Retina (tissue), 1 donor: ENCODE data around the gene SETD3.

Experiments used
- DNase-seq: peaks from one replicate; pipeline ENCODE4 v3.0.0-alpha.2; 2016

The SETD3 gene

GRCh38 chr14:99418242-99418641 lies 62.4 kb downstream of the SETD3 start:
- DNase-seq, result no peak

GRCh38 chr14:99416909-99417308 lies 63.8 kb downstream of the SETD3 start:
- no peak for DNase-seq

DNA sequence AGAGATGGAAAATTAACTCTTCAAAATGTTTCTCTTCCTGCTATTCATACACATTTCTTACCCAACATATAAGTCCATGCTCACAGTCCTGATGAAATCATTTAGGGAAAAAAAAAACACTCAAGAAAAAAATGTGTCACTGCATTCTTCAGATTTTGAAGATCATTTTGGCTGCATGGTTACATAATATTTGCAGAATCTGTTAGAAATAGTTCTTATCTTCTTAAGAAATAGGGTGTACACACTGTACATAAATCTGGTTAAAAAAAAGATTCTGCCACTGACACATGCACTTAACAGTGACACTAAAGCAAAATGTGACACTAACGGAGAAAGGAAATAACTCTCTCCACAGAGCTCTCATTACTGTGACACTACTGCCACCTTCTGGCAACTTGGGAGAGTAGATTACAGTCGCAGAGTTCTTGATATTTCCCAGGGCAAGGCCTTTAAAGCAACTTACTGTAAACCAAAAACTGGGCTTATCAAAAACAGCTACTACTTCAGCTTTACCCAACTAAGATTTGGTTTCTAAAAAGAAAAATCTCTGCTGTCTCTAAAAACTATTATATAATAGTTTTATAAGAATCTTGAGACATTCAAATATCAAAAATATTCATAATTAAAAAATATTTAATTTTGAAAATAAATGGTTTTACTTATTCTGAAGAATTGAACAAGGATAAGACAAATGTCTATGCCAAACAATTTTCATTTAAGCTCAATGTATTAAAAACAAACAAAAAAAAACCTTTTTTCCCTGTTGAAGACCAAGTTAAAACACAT lies 65.0 kb downstream of the SETD3 start:
- peak; percentile 62 for DNase-seq

GRCh38 chr14:99413911-99414310 lies 66.7 kb downstream of the SETD3 start:
- peak; percentile 71 for DNase-seq

- DNase-seq, result no peak
Observed at GRCh38 chr14:99413172-99413571, 67.5 kb downstream of the SETD3 start.

DNA sequence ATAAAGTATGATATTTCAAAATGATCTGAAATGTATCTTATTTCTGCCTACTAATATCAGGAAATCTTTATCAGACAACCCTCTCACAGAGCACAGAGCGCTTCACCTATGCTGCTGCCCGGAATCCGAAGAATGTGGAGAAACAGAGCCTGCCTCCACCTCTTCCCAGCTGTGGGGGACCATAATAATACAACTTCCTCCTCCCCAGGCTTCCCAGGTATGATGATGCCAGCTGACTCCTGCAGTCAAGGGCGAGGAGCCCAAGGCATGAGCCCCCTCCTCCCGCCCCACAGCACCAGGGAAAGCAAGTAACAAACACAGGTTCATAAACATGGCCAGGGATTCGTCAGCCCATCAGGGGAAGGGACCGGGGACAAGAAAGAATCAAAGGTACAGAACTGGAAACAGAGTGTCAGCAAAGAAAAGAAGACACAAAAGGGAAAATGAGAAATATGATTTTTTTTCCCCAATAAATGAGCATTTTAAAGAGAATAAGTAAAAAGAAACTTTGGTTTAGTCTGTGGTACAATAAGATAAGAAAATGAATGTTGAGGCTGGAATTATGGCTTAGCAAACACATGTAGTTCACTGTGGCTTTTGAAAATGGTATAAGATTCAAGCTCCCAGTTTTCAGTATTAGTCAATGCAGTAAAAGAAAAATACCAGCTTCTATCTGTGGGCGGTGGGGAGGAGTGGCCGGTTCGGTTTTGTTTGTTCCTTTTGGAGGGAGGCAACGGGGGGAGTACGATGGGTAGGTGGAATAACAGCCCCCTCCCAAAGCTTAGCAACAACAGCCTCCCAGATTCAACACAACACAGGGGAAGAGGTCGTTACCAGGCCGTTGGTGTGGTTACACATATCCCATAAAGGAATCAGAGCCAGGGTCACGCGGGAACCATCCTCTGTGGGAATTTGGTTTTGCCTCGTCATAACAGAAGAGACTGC lies 68.3 kb downstream of the SETD3 start:
- no peak for DNase-seq

DNA sequence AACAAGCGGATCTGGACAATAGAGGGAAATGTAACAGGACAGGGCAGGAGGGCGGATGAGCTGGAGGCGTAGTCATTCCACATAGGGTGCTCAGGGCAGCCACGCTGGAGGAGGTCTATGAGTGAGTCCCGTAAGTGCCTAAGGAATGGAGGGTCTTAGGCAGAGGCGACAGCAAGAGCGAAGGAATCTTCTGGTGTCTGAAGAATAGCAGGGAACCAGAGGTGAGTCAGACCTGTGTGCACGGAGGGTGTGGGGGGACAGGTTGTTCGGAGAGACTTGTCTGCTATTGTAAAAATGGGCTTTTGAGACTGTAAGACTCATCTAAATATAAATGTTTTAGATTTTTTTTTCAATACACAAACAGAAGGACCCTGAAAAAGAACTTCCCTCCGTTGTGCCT lies 70.6 kb downstream of the SETD3 start:
- no peak for DNase-seq

GRCh38 chr14:99408971-99409289 lies 71.7 kb downstream of the SETD3 start:
- no peak for DNase-seq

GRCh38 chr14:99408286-99408970 lies 72.2 kb downstream of the SETD3 start:
- no peak for DNase-seq

DNA sequence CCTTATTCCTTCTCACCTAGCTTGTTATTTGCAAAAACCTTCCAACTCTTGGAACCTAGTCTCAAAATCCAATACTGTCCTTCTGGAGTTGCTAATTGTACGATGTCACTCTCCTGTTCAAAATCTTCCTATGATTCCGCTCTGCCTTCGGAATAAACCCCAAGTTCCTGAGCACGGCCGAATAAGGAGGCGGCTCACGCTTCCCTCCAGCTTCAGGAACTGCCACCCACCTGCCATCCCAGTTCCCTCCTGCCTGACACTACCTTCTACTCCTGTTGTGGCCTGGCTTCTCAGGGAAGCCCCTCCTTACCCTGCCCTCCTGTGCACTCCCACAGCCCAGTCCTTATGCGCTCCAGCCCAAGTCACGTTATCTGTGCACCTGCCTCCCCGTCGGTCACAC lies 73.2 kb downstream of the SETD3 start:
- no peak for DNase-seq

GRCh38 chr14:99402950-99403349 lies 77.7 kb downstream of the SETD3 start:
- DNase-seq, result no peak

GRCh38 chr14:99402285-99402648 lies 78.4 kb downstream of the SETD3 start:
- no peak for DNase-seq

DNA sequence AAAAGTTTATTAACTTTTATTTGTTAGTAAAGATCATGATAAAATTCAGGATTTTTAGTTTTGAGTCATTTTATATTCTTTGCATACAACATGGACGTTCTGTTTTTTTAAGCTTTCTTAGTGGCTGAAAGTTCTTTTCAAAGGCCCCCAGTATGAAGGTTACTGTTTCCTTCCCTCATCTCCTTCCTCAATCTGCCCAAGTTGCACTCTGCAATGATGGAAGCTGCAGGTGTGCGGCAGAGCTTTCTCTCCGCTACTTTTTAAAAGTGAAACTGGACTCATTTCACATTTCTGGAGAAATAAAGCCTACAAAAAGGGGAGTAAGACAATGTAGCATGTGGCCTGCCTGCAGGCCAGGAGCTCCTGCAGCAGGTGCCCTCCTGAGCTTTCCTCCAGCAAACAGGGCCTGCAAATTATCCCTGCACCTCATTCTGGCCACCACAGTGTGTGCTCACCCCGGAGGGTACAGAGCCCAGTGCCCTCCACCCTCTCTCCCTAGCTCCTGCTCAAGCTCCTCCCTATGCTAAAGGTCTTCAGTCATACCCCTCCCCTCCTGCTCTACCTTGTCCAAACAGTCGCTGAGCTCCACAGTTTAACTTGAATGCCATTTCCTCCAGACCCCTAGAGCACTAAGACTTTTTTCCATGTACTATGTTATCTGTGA lies 78.9 kb downstream of the SETD3 start:
- no peak for DNase-seq

DNA sequence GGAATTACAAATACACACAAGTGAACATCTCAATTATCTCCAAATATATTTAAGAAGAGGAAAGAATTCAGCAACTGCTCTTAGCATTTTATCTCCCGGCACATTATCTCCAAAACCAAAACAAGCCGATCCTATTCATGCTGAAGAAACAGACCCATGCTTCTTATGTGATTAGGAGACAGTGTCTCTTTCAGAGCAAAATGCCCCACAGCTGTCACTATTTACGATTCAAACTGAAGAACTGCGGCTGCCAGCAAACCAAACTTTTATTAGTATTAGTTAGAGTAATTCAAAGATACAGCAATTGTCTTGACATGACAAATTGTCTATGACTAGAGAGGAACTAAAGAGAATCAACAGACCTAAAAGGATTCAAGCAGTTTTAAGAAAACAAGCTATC lies 79.4 kb downstream of the SETD3 start:
- DNase-seq, result no peak

- DNase-seq, result no peak
Observed at GRCh38 chr14:99397698-99398097, 83.0 kb downstream of the SETD3 start.

DNA sequence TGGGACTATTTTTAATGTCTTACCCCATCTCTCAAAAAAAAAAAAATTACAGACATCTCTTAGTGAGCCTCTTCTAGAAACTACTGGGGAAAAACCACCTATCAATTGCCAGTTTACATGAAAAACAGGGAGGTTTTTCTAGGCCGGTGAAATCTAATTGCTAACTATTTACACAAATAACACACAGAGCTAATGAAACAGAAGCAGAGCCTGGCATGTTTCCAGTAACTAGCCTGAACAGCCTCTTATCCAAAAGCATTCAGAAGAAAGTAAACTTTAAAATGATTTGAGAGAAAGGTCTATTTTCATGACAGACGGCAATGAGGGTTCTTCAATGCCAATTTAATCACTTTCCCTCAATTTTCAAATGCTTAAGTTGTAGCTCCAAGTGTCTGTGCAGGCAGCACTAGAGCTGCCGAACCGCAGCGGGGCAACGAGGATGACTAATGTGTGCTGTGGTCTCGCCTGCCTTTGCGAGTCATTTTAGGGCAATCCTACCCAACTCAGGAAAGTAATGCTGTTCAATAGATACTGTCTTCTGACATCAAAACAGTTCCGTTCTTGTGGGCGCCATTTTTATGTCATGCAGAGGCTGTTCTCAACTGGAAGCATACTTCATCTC lies 84.6 kb downstream of the SETD3 start:
- no peak for DNase-seq

DNA sequence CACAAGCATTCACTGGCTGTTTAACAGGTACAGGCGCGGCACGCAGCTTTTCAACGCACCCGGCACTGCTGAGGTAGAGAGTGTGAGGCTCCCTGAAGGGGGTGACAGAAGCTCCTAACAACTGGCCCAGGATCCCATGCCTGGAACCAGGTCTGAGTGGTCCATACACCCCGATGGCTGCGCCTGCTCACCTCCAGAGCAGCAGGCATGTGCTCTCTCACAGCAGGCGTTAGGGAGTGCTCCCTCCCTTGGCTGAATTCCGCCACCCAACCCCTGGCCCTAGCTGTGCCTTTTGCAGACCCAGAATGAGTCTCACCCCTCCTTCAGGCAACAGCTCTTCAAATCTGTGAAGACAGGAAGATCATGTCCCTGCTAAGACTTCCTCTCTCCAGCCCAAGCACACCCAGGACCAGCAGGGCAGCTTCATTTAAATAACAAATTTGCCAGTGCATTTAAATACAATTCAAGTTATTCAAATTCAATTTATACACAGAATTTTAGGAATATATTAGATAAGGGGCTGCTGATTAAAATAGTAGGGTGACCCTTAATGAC lies 86.0 kb downstream of the SETD3 start:
- DNase-seq, result no peak

DNA sequence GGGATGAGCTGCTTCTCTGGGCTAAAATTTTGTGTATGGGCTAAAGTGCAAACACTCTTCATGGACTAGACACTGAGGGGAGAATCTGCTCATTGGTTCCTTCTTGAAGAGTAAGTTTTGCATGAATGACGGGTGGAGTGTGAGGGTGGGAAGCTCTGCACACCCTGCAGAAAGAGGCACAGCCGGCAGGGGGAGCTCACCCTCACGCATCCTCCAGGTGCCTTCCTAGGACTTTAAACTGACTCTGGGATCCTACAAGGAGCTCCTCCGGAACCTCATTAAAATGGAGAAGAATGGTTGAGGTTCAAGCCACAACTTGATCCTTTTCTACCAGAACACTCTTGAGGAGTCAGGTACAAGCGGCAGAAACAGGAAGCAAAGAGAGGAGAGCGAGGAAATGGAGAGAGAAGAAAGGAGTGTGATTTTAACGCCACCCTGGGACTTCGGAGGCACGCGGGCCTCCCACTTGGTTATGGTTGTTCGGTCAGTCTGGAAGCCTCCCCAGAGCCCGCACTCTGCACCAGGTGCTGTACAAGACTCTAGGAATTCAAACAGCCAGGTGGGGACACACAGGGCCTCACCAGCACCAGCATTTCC lies 87.5 kb downstream of the SETD3 start:
- no peak for DNase-seq

GRCh38 chr14:99391671-99392070 lies 89.0 kb downstream of the SETD3 start:
- no peak for DNase-seq

DNA sequence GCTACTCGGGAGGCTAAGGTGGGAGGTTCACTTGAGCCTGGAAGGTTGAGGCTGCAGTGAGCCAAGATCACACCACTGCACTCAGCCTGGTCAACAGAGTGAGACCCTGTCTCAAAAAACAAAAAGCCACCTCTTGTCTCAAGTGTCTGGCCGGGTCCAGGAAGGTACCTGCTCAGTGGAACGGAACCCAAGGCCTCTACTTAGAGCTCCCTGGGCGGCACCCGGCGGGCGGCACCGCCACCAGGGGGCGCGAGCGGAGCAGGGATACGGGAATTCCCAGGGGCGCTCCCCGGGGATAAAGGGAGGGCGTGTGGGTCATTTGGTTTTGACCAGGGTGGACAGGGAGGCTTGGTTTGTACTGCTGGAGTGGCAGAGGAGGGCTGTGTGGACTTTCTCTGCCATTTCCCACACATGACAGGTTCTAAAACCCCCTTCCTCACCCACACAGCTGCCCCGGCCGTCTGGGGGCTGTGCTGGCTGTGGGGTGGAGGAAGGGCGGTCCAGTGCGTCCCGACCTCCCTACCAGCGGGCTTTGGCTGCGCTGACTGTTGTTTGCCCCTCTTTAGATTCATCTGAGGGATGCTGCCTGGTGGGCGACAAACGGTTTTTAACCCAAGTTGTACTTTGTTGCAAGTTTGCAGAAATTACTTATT lies 91.4 kb downstream of the SETD3 start:
- no peak for DNase-seq

- no peak for DNase-seq
Observed at GRCh38 chr14:99388286-99388685, 92.4 kb downstream of the SETD3 start.
